ENCODE data around the gene SLC5A10. TPM values are rescaled to one million over a fixed set of nuclear protein-coding genes. Genes with fewer than 3 reads are reported as not detected.
"Not testable (repeated sequence)": the region's sequence is repeated elsewhere in the genome, so short reads cannot be mapped to it uniquely, and the experiment has no call there.

SLC5A10 gene
- total RNA-seq = 0.20 TPM

DNA sequence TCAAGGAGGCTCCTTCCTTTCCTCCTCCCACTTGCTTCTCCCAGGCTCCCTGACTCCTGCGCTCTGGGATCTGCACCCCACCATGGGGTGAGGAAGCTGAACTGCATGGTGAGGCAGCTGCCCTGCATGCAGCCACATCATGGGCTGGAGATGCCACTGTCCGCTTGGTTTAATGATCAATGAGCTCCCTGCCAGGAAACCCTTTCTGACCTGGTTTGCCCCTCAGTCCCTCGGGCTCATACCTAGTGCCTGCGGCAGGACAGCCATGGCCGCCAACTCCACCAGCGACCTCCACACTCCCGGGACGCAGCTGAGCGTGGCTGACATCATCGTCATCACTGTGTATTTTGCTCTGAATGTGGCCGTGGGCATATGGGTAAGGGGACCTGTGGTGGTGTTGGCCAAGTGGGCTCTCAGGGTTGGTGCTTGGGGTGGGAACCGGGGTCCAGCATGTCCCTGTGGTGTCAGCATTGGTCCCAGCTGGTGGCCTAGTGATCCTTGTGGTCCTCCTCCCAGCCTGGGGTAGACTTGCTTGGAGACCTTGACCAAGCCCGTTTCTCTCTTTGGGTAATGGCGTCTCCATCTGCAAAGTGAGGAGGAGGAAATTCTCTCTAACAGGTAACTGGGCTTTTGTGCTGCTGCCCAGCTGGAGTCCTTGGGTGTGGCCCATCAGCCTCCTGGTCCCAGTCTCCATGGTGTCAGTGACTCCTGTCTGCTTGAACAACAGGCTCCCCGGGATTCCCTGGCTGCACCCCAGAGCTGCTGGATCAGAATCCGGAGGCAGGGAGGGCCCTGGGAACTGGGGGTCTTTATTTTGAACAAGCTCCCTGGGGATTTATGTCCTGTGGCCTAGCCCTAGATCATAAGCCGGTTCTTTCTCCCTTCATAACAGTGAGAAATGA is at the start of gene SLC5A10:
Gene SLC5A10, plus strand, starts transcription at position 225 of the 902 bp plus-strand sequence. Its CDS starts 41 bp downstream, at position 266.
- no peak for DNase-seq

DNA sequence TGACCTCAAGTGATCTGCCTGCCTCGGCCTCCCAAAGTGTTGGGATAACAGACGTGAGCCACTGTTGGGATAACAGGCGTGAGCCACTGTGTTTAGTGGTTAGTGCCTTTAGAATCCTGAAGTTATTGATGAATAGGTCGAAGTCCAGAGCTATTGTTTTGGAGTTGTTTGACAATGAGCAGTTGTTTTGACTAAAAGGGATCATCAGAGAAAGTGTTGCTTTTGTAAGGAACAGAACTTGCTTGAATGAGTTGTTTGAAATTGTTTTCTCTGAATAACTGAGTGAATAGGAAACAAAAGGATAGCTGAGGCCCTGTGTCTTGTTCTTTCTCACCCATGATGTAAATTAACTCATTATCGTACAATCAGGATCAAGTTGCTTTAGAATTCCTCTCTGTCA is 47.5 kb upstream of the SLC5A10 start:
- DNase-seq = no peak

DNA sequence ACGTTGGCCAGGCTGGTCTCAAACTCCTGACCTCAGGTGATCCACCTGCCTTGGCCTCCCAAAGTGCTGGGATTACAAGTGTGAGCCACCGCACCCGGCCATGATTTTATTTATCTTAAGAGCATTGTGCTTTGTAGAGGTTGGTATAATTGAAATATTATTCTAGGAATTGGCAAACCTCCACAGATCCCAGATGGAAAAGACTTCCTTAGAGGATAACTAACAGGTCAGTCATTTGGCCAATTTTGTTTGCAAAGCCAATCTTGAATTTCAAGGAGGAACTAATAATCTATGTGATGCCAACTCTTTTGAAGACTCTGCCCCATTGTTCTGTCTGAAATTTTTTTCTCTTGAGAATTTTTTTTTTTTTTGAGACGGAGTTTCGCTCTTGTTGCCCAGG is 46.7 kb upstream of the SLC5A10 start:
- DNase-seq = no peak

DNA sequence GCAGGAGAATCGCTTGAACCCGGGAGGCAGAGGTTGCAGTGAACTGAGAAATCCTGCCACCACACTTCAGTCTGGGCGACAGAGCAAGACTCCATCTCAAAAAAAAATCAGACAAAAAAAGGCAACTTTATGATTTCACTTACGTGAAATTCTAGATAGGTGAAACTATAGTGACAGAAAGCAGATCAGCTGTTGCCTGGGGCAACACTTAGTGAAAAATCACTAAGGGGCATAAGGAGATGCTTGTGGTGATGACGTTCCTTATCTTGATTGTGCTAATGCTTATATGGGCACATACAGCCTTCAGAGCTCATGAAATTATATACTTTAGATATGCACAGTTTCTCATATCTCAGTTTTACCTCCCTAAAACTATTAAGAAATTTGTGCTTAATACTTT is 41.6 kb upstream of the SLC5A10 start:
- DNase-seq = no peak

DNA sequence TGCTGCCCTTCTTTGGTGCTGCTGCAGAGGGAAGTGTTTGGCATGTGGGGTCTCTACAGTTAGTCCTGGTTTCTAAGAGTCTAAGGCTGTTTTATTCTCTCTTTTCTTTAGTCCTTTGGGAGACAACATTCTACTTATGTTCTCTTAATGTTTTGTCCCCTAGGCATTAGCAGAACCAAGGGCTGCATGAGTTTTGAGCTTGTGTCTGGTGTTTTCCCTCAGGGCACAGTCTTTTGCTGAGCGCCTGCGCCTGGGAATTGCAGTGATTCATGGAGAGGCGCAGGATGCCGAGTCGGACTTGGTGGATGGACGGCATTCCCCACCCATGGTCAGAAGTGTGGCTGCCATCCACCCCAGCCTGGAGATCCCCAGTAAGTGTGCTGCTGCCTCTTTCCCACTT is 41.1 kb upstream of the SLC5A10 start:
- no peak for DNase-seq

DNA sequence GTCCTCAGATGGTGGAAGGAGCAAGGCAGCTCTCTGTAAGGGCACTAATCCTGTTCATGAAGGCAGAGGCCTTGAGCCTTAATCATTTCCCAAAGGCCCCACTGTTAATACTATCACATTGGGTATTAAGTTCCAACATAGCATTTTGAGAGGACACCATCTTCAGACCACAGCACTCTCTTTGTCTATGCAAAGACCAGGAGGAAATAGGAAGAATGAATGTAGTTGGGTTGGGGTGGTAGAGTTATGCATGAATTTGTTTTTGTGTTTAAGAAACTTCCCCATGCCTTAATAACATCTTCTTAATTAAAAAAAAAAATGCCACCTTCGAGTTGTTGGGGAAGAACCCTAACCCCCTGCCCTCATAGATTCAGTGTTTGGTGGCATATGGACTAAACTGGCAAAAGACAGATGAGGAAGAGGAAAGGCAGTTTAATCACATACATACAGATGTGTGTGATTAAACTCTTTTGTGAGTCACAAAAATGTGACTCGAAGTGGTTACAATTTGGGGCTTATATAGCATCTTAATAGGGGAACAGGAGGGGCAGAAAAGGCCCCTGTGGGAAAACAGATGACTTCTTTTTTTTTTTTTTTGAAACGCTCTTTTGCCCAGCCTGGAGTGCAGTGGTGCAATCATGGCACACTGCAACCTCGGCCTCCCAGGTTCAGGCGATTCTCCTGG is 35.0 kb upstream of the SLC5A10 start:
- DNase-seq = no peak

DNA sequence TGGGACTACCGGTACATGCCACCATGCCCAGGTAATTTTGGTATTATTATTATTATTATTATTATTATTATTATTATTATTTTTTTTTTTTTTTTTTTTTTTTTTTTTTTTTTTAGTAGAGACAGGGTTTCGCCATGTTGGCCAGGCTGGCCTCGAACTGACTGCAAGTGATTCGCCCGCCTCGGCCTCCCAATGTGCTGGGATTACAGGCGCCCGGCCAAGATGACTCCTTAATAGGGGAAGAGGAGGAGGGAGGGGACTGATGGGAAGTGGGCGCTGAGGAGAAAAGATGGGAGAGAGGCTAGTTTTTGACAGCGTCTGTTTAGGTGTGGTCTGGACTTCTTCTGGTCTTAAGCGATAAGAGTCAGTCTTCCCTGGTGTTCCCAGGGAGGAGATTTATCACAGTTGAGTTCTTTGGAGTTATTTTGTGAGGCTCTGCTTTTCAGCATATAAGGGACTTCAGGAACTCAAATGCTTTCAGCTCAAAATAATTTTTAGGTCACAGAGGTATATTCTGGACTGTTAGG is 34.4 kb upstream of the SLC5A10 start:
- no peak for DNase-seq

DNA sequence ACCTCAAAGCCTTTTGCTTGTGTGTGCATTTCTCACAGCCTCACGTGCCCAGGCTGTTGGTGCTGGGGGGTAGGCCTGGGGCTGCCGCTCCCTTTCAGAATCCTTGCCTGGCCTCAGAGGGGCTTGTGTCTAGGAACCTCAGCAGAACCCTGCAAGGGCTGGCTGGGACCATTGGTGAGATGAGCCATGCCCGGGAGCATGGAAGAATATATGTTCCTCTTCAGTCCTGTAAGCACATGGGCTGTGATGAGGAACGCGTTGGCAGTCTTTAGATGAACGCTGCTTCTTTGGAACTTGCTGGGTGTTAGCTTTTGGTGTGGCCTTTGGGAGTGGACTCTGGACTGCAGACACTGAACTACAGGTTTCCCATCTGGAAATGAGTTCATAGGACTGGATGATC is 32.0 kb upstream of the SLC5A10 start:
- DNase-seq = no peak

DNA sequence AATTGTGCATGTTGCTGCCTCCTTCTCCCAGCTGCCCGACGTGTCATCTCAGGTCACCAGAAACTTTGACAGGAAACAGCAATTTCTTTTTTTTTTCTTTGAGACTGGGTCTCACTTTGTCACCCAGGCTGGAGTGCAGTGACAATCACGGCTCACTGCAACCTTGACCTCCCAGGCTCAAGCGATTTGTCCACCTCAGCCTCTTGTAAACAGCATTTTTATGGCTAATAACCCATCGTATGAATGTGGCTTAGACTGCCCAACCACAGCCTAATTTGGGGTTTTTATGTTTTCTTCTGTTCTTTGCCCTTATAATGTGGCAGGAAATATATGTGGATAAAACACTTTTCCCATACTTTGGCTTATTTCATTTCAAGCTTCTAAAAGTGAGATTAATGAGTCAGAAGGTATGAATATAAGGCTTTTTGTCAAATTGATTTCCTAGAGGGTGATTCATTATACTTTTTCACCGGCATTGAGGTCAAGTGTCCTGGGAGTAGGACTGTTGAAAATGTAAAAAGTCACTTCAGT is 31.0 kb upstream of the SLC5A10 start:
- DNase-seq = no peak

DNA sequence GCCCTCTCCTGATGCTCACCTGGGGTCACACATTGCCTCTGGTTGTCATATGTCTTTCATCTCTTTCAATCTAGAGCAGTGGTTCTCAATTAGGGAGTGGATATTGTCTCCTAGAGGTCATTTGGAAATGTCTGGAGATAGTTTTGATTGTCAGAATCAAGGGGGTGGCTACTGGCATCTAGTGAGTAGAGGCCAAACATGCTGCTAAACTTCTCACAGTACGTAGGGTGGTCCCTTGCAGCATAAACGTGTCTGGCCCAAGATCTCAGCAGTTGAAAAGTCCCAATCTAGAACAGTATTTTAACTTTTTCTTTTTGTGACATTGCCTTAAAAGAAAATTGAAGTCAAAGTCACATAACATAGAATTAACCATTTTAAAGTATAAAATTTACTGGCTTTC is 30.5 kb upstream of the SLC5A10 start:
- DNase-seq = no peak

DNA sequence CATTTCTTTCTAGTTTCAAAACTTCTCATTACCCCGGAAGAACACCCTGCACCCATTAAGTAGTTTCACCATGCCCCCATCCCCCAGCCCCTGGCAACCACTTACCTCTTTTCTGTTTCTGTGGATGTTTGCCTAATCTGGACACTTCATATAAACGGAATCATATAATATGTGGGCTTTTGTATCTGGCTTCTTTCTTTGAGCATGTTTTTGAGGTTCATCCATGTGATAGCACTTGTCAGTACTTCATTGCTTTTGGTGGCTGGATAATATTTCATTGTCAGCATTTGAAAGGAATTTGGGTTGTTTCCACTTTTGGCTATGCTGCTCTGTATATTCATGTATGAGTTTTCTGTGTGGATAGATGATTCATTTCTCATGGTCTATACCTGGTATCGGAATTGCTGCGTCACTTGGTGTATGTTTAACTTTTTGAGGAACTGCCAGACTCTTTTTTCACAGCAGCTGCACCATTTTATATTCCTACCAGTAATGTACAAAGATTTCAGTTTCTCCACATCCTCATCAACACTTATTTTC is 30.0 kb upstream of the SLC5A10 start:
- no peak for DNase-seq

DNA sequence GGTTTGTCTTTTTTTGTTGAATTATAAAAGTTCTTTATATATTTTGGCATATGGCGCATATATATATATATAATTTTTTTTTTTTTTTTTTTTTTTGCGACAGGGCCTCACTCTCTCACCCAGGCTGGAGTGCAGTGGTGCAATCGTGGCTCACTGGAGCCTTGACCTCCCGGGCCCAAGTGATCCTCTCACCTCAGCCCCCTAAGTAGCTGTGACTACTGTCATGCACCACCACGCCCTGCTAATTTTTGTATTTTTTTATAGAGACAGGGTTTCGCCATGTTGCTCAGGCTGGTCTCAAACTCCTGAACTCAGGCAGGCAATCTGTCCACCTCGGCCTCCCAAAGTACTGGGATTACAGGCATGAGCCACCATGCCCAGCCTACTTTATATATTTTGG is 29.4 kb upstream of the SLC5A10 start:
- DNase-seq = not testable (repeated sequence)

DNA sequence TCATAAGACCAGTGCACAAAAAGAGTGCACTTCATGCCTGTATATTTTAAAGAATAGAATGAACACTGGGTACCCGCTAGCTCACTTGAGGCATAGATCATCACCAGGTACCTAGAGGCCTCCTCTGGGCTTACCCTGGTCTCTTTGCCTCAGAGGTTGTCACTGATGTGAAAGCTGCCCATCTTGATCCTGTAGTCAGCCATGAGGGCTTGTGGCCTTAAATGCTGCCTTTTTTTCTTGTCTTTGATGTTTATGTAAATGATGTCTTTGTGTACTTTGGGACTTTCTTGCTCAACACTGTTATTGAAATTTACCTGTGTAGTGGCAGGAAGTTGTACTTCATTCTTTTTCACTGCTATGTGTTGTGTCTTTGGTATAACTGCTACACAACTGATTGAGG is 26.8 kb upstream of the SLC5A10 start:
- no peak for DNase-seq

DNA sequence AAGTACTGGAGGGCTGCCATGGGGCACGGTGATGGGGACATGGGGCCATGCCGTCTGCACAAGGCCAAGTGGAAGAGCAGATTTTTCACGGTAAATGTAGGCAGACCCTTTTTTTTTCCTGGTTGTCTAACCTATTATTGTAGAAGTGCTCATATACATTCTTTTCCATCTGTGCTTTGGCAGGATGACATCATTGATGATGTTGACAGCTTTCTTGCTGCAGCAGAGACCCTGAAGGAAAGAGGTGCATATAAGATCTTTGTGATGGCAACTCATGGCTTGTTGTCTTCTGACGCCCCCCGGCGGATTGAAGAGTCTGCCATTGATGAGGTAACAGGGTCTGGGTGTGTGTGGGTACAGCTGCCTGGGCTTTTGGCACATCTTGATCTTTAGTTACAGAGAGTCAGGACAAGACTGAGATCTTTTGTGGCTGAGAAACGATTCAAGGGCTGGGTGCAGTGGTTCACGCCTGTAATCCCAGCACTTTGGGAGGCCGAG is 23.3 kb upstream of the SLC5A10 start:
- no peak for DNase-seq

DNA sequence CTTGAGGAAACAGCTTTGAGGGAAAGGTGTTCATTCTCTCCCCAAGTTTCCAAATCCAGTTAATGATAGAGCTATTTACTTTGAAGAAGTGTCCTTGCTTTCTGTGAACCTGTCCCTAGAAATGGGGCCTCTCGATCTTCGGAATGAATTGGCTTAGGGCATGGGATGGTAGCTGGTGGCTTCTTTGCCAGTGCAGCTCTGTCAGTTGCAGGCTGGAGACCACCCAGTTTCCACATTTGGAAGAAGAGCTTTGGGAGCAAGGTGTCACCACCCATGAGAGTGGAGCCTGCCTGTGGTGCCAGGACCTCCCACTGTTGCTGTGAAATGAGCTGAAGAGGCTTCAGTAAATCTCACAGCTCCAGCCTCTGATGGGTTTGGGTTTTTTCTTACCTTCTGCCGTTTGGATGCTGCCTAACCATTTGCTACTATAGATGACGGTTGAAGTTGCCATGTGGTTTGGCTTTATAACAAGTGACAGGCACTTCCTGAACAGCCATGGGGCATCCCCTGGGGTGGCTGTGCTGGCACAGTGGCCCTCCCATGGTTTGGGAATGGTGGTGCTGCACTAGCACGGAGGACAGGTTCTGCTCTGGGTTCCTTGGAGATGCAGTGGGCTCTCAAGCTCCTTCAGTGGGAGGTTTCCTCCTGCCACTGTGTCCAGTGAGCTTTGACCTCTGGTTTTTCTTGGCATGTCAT is 19.5 kb upstream of the SLC5A10 start:
- no peak for DNase-seq

DNA sequence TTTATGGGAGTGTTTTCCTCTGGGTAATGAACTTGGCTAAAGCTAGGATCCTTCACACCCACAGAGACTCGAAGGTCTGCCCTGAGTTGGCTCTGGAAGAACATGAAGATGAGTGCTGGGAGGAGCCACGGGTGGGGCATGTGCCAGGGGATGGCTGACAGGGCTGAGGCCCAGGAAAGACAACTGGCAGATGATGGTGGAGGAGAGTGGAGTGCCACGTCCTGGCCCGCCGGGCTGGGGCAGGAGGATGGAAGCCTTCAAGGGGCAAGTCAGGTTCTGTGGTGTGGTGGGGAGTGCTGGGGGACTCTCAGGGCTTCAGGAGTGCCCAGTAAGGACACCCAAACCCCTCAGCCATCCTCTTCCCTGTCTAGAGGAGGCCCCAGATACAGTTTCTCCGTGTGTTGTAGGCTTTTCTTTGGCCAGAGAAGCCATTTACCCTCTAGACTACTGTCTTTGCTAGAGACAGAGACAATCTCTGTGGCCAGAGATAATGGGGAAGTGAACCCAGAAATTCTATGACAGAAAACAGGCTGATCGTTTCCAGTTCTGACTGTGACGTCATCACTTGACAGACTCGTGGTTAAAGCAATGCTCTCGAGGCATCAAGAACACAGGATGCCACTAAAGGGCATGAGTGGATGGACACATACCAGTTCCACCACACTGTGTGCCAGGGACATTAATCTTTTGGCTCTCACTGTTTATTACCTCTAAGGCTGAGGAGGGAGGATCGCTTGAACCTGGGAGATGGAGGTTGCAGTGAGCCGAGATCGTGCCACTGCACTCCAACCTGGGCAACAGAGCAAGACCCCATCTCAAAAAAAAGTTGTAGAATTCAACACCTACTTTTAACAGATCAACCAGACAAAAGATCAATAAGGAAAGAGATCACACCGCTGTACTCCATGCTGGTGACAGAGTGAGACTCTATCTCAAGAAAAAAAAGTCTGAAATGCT is 18.6 kb upstream of the SLC5A10 start:
- DNase-seq = no peak

DNA sequence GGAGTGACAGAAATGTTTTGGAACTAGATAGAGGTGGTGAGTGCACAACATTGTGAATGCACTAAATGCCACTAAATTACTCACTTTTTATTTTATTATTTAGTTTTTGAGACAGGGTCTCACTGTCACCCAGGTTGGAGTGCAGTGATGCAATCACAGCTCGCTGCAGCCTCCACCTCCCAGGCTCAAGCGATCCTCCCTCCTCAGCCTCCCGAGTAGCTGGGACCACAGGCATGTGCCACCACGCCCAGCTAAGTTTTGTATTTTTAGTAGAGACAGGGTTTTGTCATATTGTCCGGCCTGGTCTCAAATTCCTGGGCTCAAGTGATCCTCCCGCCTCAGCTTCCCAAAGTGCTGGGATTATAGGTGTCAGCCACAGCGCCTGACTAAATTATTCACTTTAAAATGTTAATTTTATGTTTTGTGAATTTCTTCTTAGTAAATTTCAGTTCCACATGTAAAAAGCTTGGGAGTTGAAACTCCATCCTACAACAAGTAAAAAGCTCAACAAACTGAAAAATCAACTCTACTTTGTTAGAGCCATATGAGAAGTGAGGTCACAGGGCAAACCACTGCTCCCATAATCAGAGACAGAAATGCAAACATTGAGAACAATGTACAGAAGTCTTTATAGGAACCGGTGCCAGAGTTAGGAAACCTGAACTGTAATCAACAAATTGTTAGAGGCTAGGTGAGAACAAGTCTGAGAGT is 13.8 kb upstream of the SLC5A10 start:
- no peak for DNase-seq

DNA sequence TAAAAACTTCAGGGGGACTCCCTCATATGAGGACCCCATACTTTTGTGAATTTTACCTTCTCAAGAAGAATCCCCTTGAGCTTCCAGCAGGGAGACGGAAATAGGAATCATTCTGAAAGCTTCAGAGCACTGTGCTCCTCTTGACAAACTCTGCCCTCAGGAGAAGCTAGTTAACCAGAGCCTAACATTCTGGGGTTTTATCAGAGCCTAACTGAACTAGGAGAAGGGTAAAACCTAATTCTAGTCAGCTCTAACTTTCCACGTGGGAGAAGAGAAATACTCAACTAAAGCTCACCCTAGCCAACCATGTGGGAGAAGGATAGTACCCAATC is 13.3 kb upstream of the SLC5A10 start:
- no peak for DNase-seq

DNA sequence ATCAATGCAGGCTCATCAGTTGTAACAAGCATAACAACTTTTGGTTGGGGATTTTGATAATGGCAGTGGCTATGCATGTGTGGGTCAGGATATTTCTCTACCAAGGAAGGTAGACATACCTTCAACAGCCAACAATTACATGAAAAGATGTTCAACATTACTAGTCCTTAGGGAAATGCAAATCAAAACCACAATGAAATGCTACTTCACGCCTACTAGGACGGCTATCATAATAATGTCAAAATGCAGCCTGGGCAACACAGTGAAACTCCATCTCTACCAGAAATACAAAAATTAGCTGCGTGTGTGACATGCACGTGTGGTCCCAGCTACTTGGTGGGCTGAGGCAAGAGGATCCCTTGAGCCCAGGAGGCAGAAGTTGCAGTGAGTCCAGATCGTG is 7.3 kb upstream of the SLC5A10 start:
- no peak for DNase-seq

DNA sequence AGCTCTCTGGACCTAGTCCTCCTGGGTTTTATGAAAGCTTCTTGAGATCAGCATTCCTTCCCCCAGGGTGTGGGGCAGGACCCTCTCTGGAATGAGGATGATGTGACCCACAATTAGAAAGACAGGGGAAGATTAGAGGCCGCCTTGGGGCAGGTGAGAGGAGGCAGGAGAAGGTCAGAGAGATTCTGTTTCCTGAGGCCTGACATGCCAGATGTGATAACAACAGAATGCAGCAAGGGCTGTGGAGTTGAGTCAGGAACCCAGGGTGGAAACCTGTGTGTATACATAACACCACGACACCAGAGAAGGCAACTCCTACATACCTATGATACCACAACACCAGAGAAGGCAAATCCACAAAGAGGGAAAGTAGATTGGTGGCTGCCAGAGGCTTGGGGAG is 5.4 kb upstream of the SLC5A10 start:
- no peak for DNase-seq

Measured in skin of body (tissue), 2 donors.